K562 (cell line): ENCODE results near the gene CCDC167. TPM values are rescaled to one million over a fixed set of nuclear protein-coding genes. Genes with fewer than 3 reads are reported as not detected.

ENCODE experiments used
- ATAC-seq: fragments of 200-7000 bp; cut with Tn5 transposase; 3 replicates; pipeline ENCODE4 v1.9.1; 2020; ENCODE audit warnings: moderate library complexity
- BruUV-seq: library from RNA; stranded (reverse); fragments of 400-500 nt; replicated peaks from 2 replicates; lab custom pipeline; 2021; lab: Mats Ljungman, UMichigan
- CTCF ChIA-PET: fragments of 300-600 bp; formaldehyde crosslinking; extraction: SDS; loops from one replicate; lab custom pipeline; 2021; ENCODE audit warnings: low intra/inter-chr PET ratio; lab: Yijun Ruan, JAX
- POLR2A ChIA-PET: fragments of 300-600, 350-650 bp; sonication (Branson Sonifier 250); formaldehyde crosslinking; extraction: SDS; loops from one replicate; lab custom pipeline; 2021; ENCODE audit warnings: antibody characterized with exemption, inconsistent platforms; lab: Yijun Ruan, JAX
- DNase-seq, 4 experiments: peaks; one replicate each; pipeline versions ENCODE4 v3.0.0 to v3.0.0-alpha.2; 2011 to 2018; ENCODE audit warnings: low spot score in 3 of 4, mixed read lengths in 3 of 4; ENCODE audit errors: extremely low read depth in 1 of 4
- FAIRE-seq: peaks from 2 replicates; lab custom pipeline; 2011; peaks lifted over from hg19 to GRCh38; lab: Jason Lieb, UNC
- H2AFZ ChIP-seq: 2 replicates; pipeline ENCODE4 v1.6.0; 2011; ENCODE audit warnings: low read depth, low read length, control low read depth, inconsistent platforms
- H3K27ac ChIP-seq: fragments of 200-600 bp; 3 replicates; pipeline ENCODE4 v1.8.0; 2011; ENCODE audit warnings: low read depth, mild to moderate bottlenecking, control low read depth, inconsistent platforms, low read length, moderate library complexity, mixed read lengths; ENCODE audit errors: extremely low read depth
- H3K27me3 ChIP-seq, 2 experiments: fragments of 300-600 bp in 1 of 2; 2 replicates in 1 of 2; 3 replicates in 1 of 2; pipeline versions ENCODE4 v1.6.0 to v1.8.0; 2011; ENCODE audit warnings: inconsistent platforms in 2 of 2, low read length in 2 of 2, mild to moderate bottlenecking in 1 of 2, mixed read lengths in 1 of 2, moderate library complexity in 1 of 2; ENCODE audit not compliant: control insufficient read depth in 2 of 2, insufficient read depth in 2 of 2
- H3K36me3 ChIP-seq: fragments of 300-600 bp; 3 replicates; pipeline ENCODE4 v1.8.0; 2011; ENCODE audit warnings: mild to moderate bottlenecking, low read length, inconsistent platforms; ENCODE audit not compliant: control insufficient read depth, insufficient read depth
- H3K4me1 ChIP-seq, 2 experiments: fragments of 200-600 bp in 1 of 2; replicated peaks in 1 of 2; 2 replicates in 1 of 2; 3 replicates in 1 of 2; pipeline versions ENCODE4 v1.5.1 to v1.8.0; 2011; ENCODE audit warnings: inconsistent platforms in 2 of 2, low read length in 2 of 2, mild to moderate bottlenecking in 1 of 2, mixed read lengths in 1 of 2, moderate library complexity in 1 of 2; ENCODE audit not compliant: control insufficient read depth in 2 of 2, insufficient read depth in 2 of 2
- H3K4me2 ChIP-seq: 2 replicates; pipeline ENCODE4 v1.6.1; 2011; ENCODE audit warnings: low read length, control low read depth, inconsistent platforms, mixed read lengths; ENCODE audit not compliant: insufficient read depth
- H3K4me3 ChIP-seq: fragments of 200-600 bp; sonication (generic), shearing (Covaris generic); 2 replicates; pipeline ENCODE4 v1.5.1; 2016; ENCODE audit warnings: control low read depth, inconsistent platforms
- H3K79me2 ChIP-seq: fragments of 200-600 bp; 3 replicates; pipeline ENCODE4 v1.8.0; 2011; ENCODE audit warnings: low read length, inconsistent platforms; ENCODE audit not compliant: control insufficient read depth, insufficient read depth
- H3K9ac ChIP-seq, 2 experiments: 2 replicates each; pipeline versions ENCODE4 v1.6.0 to v1.6.1; 2011; ENCODE audit warnings: low read depth in 2 of 2, low read length in 2 of 2, control low read depth in 1 of 2, inconsistent platforms in 1 of 2, mild to moderate bottlenecking in 1 of 2, mixed read lengths in 1 of 2; ENCODE audit not compliant: insufficient read depth in 1 of 2
- H3K9me1 ChIP-seq: one replicate; pipeline ENCODE4 v1.6.0; 2011; ENCODE audit warnings: inconsistent platforms, mild to moderate bottlenecking, low read length, moderate library complexity; ENCODE audit not compliant: control insufficient read depth, insufficient read depth
- H3K9me3 ChIP-seq: replicated peaks from 2 replicates; pipeline ENCODE4 v1.5.1; 2011; ENCODE audit warnings: low read depth, low read length, inconsistent platforms; ENCODE audit not compliant: control insufficient read depth, insufficient read depth
- H4K20me1 ChIP-seq: replicated peaks from 2 replicates; pipeline ENCODE4 v1.6.1; 2011; ENCODE audit warnings: low read length, inconsistent platforms, mixed read lengths; ENCODE audit not compliant: control insufficient read depth, insufficient read depth
- CC2D1A ChIP-seq: fragments of 450-650 bp; IDR thresholded peaks from 2 replicates; pipeline ENCODE4 v1.6.1; 2017; ENCODE audit warnings: mild to moderate bottlenecking
- CXXC5 ChIP-seq: fragments of 250-450 bp; sonication (Bioruptor Pico); IDR thresholded peaks from 2 replicates; pipeline ENCODE4 v1.8.0; 2022; ENCODE audit warnings: inconsistent platforms, mild to moderate bottlenecking, moderate library complexity
- SMAD1 ChIP-seq: fragments of 150-350 bp; IDR thresholded peaks from 2 replicates; pipeline ENCODE4 v1.6.1; 2014; ENCODE audit warnings: low read length, low read depth; ENCODE audit not compliant: partially characterized antibody
- SMC3 ChIP-seq: conservative IDR thresholded peaks from 2 replicates; pipeline ENCODE4 v1.6.1; 2011; ENCODE audit warnings: low read depth, low read length, improper control_type of control experiment; ENCODE audit not compliant: insufficient read depth
- YY1 ChIP-seq, 3 experiments: IDR thresholded peaks; 2 replicates each; pipeline ENCODE4 v1.6.1; 2011; ENCODE audit warnings: low read length in 2 of 3, mild to moderate bottlenecking in 2 of 3, moderate library complexity in 2 of 3, borderline replicate concordance in 1 of 3, control low read depth in 1 of 3, low read depth in 1 of 3; ENCODE audit not compliant: insufficient read depth in 3 of 3, insufficient replicate concordance in 2 of 3, control insufficient read depth in 1 of 3, insufficient read length in 1 of 3; ENCODE audit errors: extremely low read depth in 1 of 3
- WGBS: fragments of 100-300 bp; shearing (Covaris generic); methylation state at CpG from one replicate; pipeline ENCODE4 v1.1.6; 2016; ENCODE audit warnings: low coverage, mixed read lengths; ENCODE audit not compliant: insufficient coverage; ENCODE audit errors: missing lambda C conversion rate; 5-methylcytosine and 5-hydroxymethylcytosine counted together
- in situ Hi-C: fragments of 300-500 bp; cut with MboI; formaldehyde crosslinking; loops from 4 replicates; pipeline ENCODE4 v1.15.0; 2018; ENCODE audit warnings: inconsistent platforms, mixed read lengths
- intact Hi-C: fragments of 100-400 bp; cut with micrococcal nuclease; formaldehyde crosslinking; loops from 2 replicates; pipeline ENCODE4 v1.14.2; 2022
- polyA plus RNA-seq, 8 experiments: library from polyadenylated mRNA; depleted of rRNA in 4 of 8; stranded (reverse) in 5 of 8; unstranded in 3 of 8; fragments of >200 nt; fragmentation: Nextera tagmentation in 2 of 8; fragmentation: Illumina TruSeq in 1 of 8; extraction: Ambion mirVana in 2 of 8; extraction: Trizol in 1 of 8; gene quantifications; 2 replicates each; pipeline versions ENCODE4 v1.2.1 to v1.2.3, GENCODE V29; 2011 to 2014; ENCODE audit warnings: inconsistent platforms in 1 of 8, missing spikeins in 1 of 8
- total RNA-seq, 7 experiments: library from RNA; depleted of rRNA in 6 of 7; stranded (reverse); fragments of >200 nt in 6 of 7; fragmentation: Illumina TruSeq in 2 of 7; extraction: Trizol in 2 of 7; gene quantifications; 2 replicates each; pipeline versions ENCODE4 v1.2.1 to v1.2.3, GENCODE V29; 2011 to 2021; ENCODE audit warnings: low replicate concordance in 1 of 7
- TF ChIP-seq, protein P1 (sequence below): sonication (generic); formaldehyde crosslinking; IDR thresholded peaks from 2 replicates; pipeline ENCODE4 v1.8.1; 2023; ENCODE audit warnings: mild to moderate bottlenecking, missing genetic modification reagents
- TF ChIP-seq, protein P2 (sequence below): sonication (generic); formaldehyde crosslinking; IDR thresholded peaks from 2 replicates; pipeline ENCODE4 v1.8.0; 2022; ENCODE audit warnings: mild to moderate bottlenecking, missing genetic modification reagents
- TF ChIP-seq, protein P3 (sequence below): sonication (generic); formaldehyde crosslinking; IDR thresholded peaks from 2 replicates; pipeline ENCODE4 v1.8.0; 2022; ENCODE audit warnings: missing genetic modification reagents, mild to moderate bottlenecking, borderline replicate concordance
- TF ChIP-seq, protein P4 (sequence below): fragments of 450-650 bp; IDR thresholded peaks from one replicate; pipeline ENCODE4 v1.6.1; 2018; ENCODE audit warnings: mild to moderate bottlenecking, moderate library complexity; ENCODE audit not compliant: partially characterized antibody
- TF ChIP-seq, protein P5 (sequence below), 2 experiments: IDR thresholded peaks; 2 replicates each; pipeline ENCODE4 v1.6.1; 2011; ENCODE audit warnings: borderline replicate concordance in 1 of 2, control low read depth in 1 of 2, low read depth in 1 of 2, low read length in 1 of 2, mild to moderate bottlenecking in 1 of 2, mixed read lengths in 1 of 2, moderate library complexity in 1 of 2; ENCODE audit not compliant: insufficient read depth in 1 of 2, insufficient read length in 1 of 2, poor library complexity in 1 of 2, severe bottlenecking in 1 of 2; ENCODE audit errors: extremely low read depth in 1 of 2

CCDC167 gene
- total and polyA plus RNA-seq, 9 of the 15 experiments (the other 6 are each of a cell fraction or from before 2014, with no cell fraction given): 26.0 to 114 (median 45.2) TPM

DNA sequence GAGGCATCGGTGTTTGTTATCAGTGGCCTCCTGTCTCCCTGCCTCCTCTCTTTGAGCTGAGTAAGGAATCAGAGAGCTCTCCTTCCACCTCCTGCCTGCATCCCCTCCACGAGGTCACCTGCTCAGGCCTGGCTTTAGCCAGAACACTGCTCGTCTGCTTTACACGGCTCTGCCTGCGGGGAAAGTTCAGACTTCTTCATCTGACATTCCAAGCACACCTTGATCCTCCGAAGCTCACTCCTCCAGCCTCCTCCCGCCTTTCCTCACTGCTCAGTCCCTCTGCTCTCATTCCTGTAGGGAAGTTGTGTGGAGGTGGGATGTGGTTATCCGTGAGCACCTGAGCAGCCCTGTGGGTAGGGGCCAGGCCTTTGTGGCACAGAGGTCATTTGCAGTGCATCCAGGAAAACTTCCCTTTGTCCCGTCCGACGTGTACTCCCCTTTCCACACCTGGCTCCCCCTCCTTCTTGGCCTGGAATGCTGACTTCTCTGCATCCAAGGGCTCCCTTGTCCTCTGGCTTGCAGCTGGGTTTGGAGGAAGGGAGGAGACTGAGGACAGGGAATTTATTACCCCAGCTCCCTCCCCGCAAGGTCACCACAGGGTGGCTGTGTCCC, 12.8 kb upstream of the CCDC167 start:
- intact Hi-C loops: no loop called here
- BruUV-seq: no TSS peak
- in situ Hi-C loops: no loop called here
- POLR2A ChIA-PET: interaction anchor here (0.5 to 1.8 kb wide), 9 partner anchors 9 to 87 kb away, joined by 3 to 6 read pairs (median 3); partner anchors contain the start of gene CCDC167
- Histone ChIP-seq H3K9me3 (no peaks in the 10 kb centered on the region), H3K27ac (no peak overlapping the region), H3K4me1 (peaks cover 0 to 3% of the 10 kb centered on the region in 2 experiments; a peak in 1 of 5 replicates), H3K27me3 (peaks cover 60 to 73% of the 10 kb centered on the region in 2 experiments), H3K9me1 (no peaks in the 10 kb centered on the region), H4K20me1 (peaks cover 10% of the 10 kb centered on the region; the same call in 1 of the 2 replicates), H2AFZ (no peak overlapping the region), H3K79me2 (no peaks in the 10 kb centered on the region), H3K9ac (peak overlapping the region in 1 of 2 experiments; percentile 48; a peak in 1 of 4 replicates), H3K36me3 (no peaks in the 10 kb centered on the region), H3K4me3 (no peak overlapping the region), H3K4me2 (no peak overlapping the region)
- no peak for DNase-seq
- CTCF ChIA-PET: no interaction called here
- peak; percentile 36; the same call in 1 of the 3 replicates for ATAC-seq
- WGBS: 2% methylated on average over 12 of the region's 12 CpGs
- FAIRE-seq: no peak
- TF ChIP-seq YY1 (IDR thresholded peaks at IDR 0.05; ENCODE audit: borderline replicate concordance in 1 of 3, control insufficient read depth in 1 of 3, extremely low read depth in 1 of 3, insufficient read depth in 3 of 3, insufficient read length in 1 of 3, insufficient replicate concordance in 2 of 3, low read depth in 1 of 3, low read length in 2 of 3) (no peak), CC2D1A (no peak), SMC3 (no peak), CXXC5 (CRISPR knock-in tag) (no peak), SMAD1 (no peak)
- TF ChIP-seq, protein P1, sequence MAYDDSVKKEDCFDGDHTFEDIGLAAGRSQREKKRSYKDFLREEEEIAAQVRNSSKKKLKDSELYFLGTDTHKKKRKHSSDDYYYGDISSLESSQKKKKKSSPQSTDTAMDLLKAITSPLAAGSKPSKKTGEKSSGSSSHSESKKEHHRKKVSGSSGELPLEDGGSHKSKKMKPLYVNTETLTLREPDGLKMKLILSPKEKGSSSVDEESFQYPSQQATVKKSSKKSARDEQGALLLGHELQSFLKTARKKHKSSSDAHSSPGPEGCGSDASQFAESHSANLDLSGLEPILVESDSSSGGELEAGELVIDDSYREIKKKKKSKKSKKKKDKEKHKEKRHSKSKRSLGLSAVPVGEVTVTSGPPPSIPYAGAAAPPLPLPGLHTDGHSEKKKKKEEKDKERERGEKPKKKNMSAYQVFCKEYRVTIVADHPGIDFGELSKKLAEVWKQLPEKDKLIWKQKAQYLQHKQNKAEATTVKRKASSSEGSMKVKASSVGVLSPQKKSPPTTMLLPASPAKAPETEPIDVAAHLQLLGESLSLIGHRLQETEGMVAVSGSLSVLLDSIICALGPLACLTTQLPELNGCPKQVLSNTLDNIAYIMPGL: no peak
- TF ChIP-seq, protein P2, sequence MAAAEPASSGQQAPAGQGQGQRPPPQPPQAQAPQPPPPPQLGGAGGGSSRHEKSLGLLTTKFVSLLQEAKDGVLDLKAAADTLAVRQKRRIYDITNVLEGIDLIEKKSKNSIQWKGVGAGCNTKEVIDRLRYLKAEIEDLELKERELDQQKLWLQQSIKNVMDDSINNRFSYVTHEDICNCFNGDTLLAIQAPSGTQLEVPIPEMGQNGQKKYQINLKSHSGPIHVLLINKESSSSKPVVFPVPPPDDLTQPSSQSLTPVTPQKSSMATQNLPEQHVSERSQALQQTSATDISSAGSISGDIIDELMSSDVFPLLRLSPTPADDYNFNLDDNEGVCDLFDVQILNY (CRISPR knock-in tag): no peak
- TF ChIP-seq, protein P3, sequence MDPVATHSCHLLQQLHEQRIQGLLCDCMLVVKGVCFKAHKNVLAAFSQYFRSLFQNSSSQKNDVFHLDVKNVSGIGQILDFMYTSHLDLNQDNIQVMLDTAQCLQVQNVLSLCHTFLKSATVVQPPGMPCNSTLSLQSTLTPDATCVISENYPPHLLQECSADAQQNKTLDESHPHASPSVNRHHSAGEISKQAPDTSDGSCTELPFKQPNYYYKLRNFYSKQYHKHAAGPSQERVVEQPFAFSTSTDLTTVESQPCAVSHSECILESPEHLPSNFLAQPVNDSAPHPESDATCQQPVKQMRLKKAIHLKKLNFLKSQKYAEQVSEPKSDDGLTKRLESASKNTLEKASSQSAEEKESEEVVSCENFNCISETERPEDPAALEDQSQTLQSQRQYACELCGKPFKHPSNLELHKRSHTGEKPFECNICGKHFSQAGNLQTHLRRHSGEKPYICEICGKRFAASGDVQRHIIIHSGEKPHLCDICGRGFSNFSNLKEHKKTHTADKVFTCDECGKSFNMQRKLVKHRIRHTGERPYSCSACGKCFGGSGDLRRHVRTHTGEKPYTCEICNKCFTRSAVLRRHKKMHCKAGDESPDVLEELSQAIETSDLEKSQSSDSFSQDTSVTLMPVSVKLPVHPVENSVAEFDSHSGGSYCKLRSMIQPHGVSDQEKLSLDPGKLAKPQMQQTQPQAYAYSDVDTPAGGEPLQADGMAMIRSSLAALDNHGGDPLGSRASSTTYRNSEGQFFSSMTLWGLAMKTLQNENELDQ (CRISPR knock-in tag): no peak
- TF ChIP-seq, protein P4, sequence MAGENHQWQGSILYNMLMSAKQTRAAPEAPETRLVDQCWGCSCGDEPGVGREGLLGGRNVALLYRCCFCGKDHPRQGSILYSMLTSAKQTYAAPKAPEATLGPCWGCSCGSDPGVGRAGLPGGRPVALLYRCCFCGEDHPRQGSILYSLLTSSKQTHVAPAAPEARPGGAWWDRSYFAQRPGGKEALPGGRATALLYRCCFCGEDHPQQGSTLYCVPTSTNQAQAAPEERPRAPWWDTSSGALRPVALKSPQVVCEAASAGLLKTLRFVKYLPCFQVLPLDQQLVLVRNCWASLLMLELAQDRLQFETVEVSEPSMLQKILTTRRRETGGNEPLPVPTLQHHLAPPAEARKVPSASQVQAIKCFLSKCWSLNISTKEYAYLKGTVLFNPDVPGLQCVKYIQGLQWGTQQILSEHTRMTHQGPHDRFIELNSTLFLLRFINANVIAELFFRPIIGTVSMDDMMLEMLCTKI: no peak
- TF ChIP-seq, protein P5, sequence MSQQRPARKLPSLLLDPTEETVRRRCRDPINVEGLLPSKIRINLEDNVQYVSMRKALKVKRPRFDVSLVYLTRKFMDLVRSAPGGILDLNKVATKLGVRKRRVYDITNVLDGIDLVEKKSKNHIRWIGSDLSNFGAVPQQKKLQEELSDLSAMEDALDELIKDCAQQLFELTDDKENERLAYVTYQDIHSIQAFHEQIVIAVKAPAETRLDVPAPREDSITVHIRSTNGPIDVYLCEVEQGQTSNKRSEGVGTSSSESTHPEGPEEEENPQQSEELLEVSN (IDR thresholded peaks at IDR 0.05; ENCODE audit: borderline replicate concordance in 1 of 2, extremely low read depth in 1 of 2, insufficient read depth in 1 of 2, insufficient read length in 1 of 2, low read depth in 1 of 2, low read length in 1 of 2, poor library complexity in 1 of 2, severe bottlenecking in 1 of 2): no peak
